H1 (cell line): ENCODE data around the gene KLHL40. TPM values are rescaled to one million over a fixed set of nuclear protein-coding genes. Genes with fewer than 3 reads are reported as not detected.

Experiments used
- CTCF ChIA-PET: fragments of 300-600 bp; sonication (Branson Sonifier 250); formaldehyde crosslinking; loops from one replicate; lab custom pipeline; 2021; ENCODE audit not compliant: partially characterized antibody; lab: Charles Lee
- POLR2A ChIA-PET: fragments of 300-600 bp; sonication (Branson Sonifier 250); formaldehyde crosslinking; loops from one replicate; lab custom pipeline; 2021; ENCODE audit warnings: inconsistent platforms; ENCODE audit not compliant: partially characterized antibody; lab: Charles Lee
- DNase-seq, 2 experiments: peaks; one replicate each; pipeline versions ENCODE4 v3.0.0 to v3.0.0-alpha.2; 2010 to 2022; ENCODE audit warnings: low spot score in 2 of 2, low read depth in 1 of 2, mixed read lengths in 1 of 2
- FAIRE-seq: peaks from 2 replicates; lab custom pipeline; 2011; peaks lifted over from hg19 to GRCh38; lab: Jason Lieb, UNC
- H2AFZ ChIP-seq: 2 replicates; pipeline ENCODE4 v1.8.1; 2012; ENCODE audit warnings: low read length, inconsistent platforms
- H2AK5ac ChIP-seq: 2 replicates; pipeline ENCODE4 v1.6.1; 2013; ENCODE audit warnings: low read depth, low read length
- H2BK120ac ChIP-seq: replicated peaks from 2 replicates; pipeline ENCODE3; 2013; ENCODE audit warnings: low read depth, low read length, inconsistent platforms
- H2BK12ac ChIP-seq: 2 replicates; pipeline ENCODE4 v1.6.1; 2013; ENCODE audit warnings: low read depth, low read length
- H2BK15ac ChIP-seq: 2 replicates; pipeline ENCODE4 v1.6.1; 2013; ENCODE audit warnings: low read length
- H2BK20ac ChIP-seq: 2 replicates; pipeline ENCODE4 v1.6.1; 2013; ENCODE audit warnings: low read length
- H2BK5ac ChIP-seq: 2 replicates; pipeline ENCODE4 v1.6.1; 2013; ENCODE audit warnings: low read depth, low read length
- H3K14ac ChIP-seq: 2 replicates; pipeline ENCODE4 v1.6.1; 2013; ENCODE audit warnings: inconsistent platforms; ENCODE audit not compliant: insufficient read length
- H3K18ac ChIP-seq: 2 replicates; pipeline ENCODE4 v1.6.1; 2013; ENCODE audit warnings: low read length; ENCODE audit errors: extremely low read depth
- H3K23ac ChIP-seq: 2 replicates; pipeline ENCODE4 v1.6.1; 2013; ENCODE audit warnings: inconsistent platforms; ENCODE audit not compliant: insufficient read length
- H3K23me2 ChIP-seq: 2 replicates; pipeline ENCODE4 v1.6.1; 2013; ENCODE audit warnings: low read depth, low read length
- H3K27ac ChIP-seq: 2 replicates; pipeline ENCODE4 v1.6.1; 2011; ENCODE audit warnings: low read depth, low read length, inconsistent platforms
- H3K27me3 ChIP-seq, 4 experiments: replicated peaks in 1 of 4; 1 replicate in 1 of 4; 2 replicates in 3 of 4; pipeline versions ENCODE4 v1.6.1 to v1.8.1; 2011 to 2013; ENCODE audit warnings: low read length in 3 of 4, mild to moderate bottlenecking in 3 of 4, inconsistent platforms in 2 of 4, mixed read lengths in 2 of 4, moderate library complexity in 1 of 4; ENCODE audit not compliant: control insufficient read depth in 3 of 4, insufficient read depth in 3 of 4; ENCODE audit errors: extremely low read depth in 1 of 4
- H3K36me3 ChIP-seq, 4 experiments: 2 replicates each; pipeline versions ENCODE4 v1.6.1 to v1.8.1; 2011 to 2013; ENCODE audit warnings: mild to moderate bottlenecking in 4 of 4, low read length in 3 of 4, moderate library complexity in 2 of 4, control low read depth in 1 of 4, inconsistent platforms in 1 of 4; ENCODE audit not compliant: insufficient read depth in 4 of 4, control insufficient read depth in 2 of 4
- H3K4ac ChIP-seq: replicated peaks from 2 replicates; pipeline ENCODE3; 2013; ENCODE audit warnings: low read length, low read depth, mixed read lengths, inconsistent platforms; ENCODE audit not compliant: insufficient read length
- H3K4me1 ChIP-seq, 4 experiments: replicated peaks in 1 of 4; 1 replicate in 1 of 4; 2 replicates in 3 of 4; pipeline versions ENCODE4 v1.6.1 to v1.8.1; 2011 to 2013; ENCODE audit warnings: low read length in 3 of 4, inconsistent platforms in 2 of 4, mixed read lengths in 1 of 4; ENCODE audit not compliant: insufficient read depth in 4 of 4, control insufficient read depth in 3 of 4
- H3K4me2 ChIP-seq, 2 experiments: 2 replicates each; pipeline versions ENCODE4 v1.6.1 to v1.8.1; 2011 to 2013; ENCODE audit warnings: low read depth in 2 of 2, low read length in 2 of 2, control low read depth in 1 of 2, inconsistent platforms in 1 of 2, mild to moderate bottlenecking in 1 of 2; ENCODE audit not compliant: insufficient read depth in 1 of 2
- H3K4me3 ChIP-seq, 4 experiments: fragments of 200-600, 300-600 bp in 1 of 4; sonication (generic), shearing (Covaris generic), sonication (Bioruptor Twin) in 1 of 4; 2 replicates each; pipeline versions ENCODE4 v1.5.1 to v1.8.1; 2011 to 2016; ENCODE audit warnings: low read length in 4 of 4, low read depth in 3 of 4, control low read depth in 2 of 4, inconsistent platforms in 2 of 4, mild to moderate bottlenecking in 2 of 4, mixed read lengths in 1 of 4, moderate library complexity in 1 of 4; ENCODE audit not compliant: insufficient read depth in 2 of 4; ENCODE audit errors: extremely low read depth in 1 of 4
- H3K56ac ChIP-seq: replicated peaks from 2 replicates; pipeline ENCODE3; 2013; ENCODE audit warnings: low read depth, mild to moderate bottlenecking, mixed read lengths, low read length, inconsistent platforms; ENCODE audit not compliant: insufficient read length
- H3K79me1 ChIP-seq: 2 replicates; pipeline ENCODE4 v1.6.1; 2013; ENCODE audit warnings: low read depth, low read length, control low read depth
- H3K79me2 ChIP-seq, 2 experiments: 2 replicates each; pipeline versions ENCODE4 v1.6.1 to v1.8.1; 2012 to 2013; ENCODE audit warnings: low read length in 2 of 2, mild to moderate bottlenecking in 2 of 2, inconsistent platforms in 1 of 2; ENCODE audit not compliant: insufficient read depth in 2 of 2, control insufficient read depth in 1 of 2
- H3K9ac ChIP-seq, 4 experiments: replicated peaks in 1 of 4; 1 replicate in 1 of 4; 2 replicates in 3 of 4; pipeline versions ENCODE4 v1.6.1 to v1.8.1; 2011 to 2013; ENCODE audit warnings: low read depth in 3 of 4, low read length in 3 of 4, control low read depth in 2 of 4, mild to moderate bottlenecking in 2 of 4, moderate library complexity in 2 of 4, inconsistent platforms in 1 of 4; ENCODE audit errors: extremely low read depth in 1 of 4
- H3K9me3 ChIP-seq, 2 experiments: 2 replicates each; pipeline versions ENCODE4 v1.6.1 to v1.8.1; 2012 to 2013; ENCODE audit warnings: mild to moderate bottlenecking in 2 of 2, moderate library complexity in 2 of 2, control low read depth in 1 of 2, inconsistent platforms in 1 of 2, low read depth in 1 of 2, low read length in 1 of 2, mixed read lengths in 1 of 2; ENCODE audit not compliant: insufficient read depth in 2 of 2
- H4K20me1 ChIP-seq, 2 experiments: replicated peaks in 1 of 2; 2 replicates each; pipeline versions ENCODE3 to v1.8.1; 2011 to 2013; ENCODE audit warnings: inconsistent platforms in 2 of 2, low read length in 2 of 2, mild to moderate bottlenecking in 1 of 2; ENCODE audit not compliant: insufficient read depth in 2 of 2, control insufficient read depth in 1 of 2
- H4K5ac ChIP-seq: 2 replicates; pipeline ENCODE4 v1.6.1; 2013; ENCODE audit warnings: low read length, low read depth, mixed read lengths, inconsistent platforms; ENCODE audit not compliant: insufficient read length
- H4K8ac ChIP-seq: 2 replicates; pipeline ENCODE4 v1.8.0; 2013; ENCODE audit warnings: mild to moderate bottlenecking, moderate library complexity, low read length, inconsistent platforms; ENCODE audit not compliant: insufficient read depth; ENCODE audit errors: extremely low read depth
- H4K91ac ChIP-seq: replicated peaks from 2 replicates; pipeline ENCODE3; 2013; ENCODE audit warnings: low read length, mixed read lengths, inconsistent platforms; ENCODE audit not compliant: insufficient read length
- ATF2 ChIP-seq: IDR thresholded peaks from 2 replicates; pipeline ENCODE4 v1.6.1; 2012; ENCODE audit warnings: low read length, inconsistent platforms
- GABPA ChIP-seq: IDR thresholded peaks from 2 replicates; pipeline ENCODE4 v1.6.1; 2011; ENCODE audit warnings: mild to moderate bottlenecking, low read length, moderate library complexity, borderline replicate concordance; ENCODE audit not compliant: insufficient read depth
- MAX ChIP-seq: IDR thresholded peaks from 2 replicates; pipeline ENCODE4 v1.6.1; 2012; ENCODE audit warnings: inconsistent platforms
- POLR2A ChIP-seq, 2 experiments: IDR thresholded peaks; 1 replicate in 1 of 2; 2 replicates in 1 of 2; pipeline ENCODE4 v1.6.1; 2011; ENCODE audit warnings: low read depth in 2 of 2, low read length in 2 of 2, mild to moderate bottlenecking in 2 of 2; ENCODE audit errors: control extremely low read depth in 1 of 2
- POU5F1 ChIP-seq: IDR thresholded peaks from 2 replicates; pipeline ENCODE4 v1.6.1; 2011; ENCODE audit warnings: low read depth, mild to moderate bottlenecking, low read length, moderate library complexity
- SIN3A ChIP-seq, 2 experiments: IDR thresholded peaks in 1 of 2; conservative IDR thresholded peaks in 1 of 2; 2 replicates each; pipeline ENCODE4 v1.6.1; 2011 to 2012; ENCODE audit warnings: low read length in 2 of 2, improper control_type of control experiment in 1 of 2, low read depth in 1 of 2, mild to moderate bottlenecking in 1 of 2
- SUZ12 ChIP-seq: fragments of 200-600 bp; sonication (generic); IDR thresholded peaks from 2 replicates; pipeline ENCODE4 v1.6.1; 2012; ENCODE audit warnings: mild to moderate bottlenecking, inconsistent platforms, low read length, moderate library complexity, mixed read lengths
- USF2 ChIP-seq: IDR thresholded peaks from 2 replicates; pipeline ENCODE4 v1.6.1; 2011; ENCODE audit warnings: low read length, improper control_type of control experiment
- WGBS, 2 experiments: shearing (Covaris generic) in 1 of 2; methylation state at CpG; one replicate each; pipeline versions ENCODE4 v1.1.6 to v1.1.7; 2013 to 2015; ENCODE audit warnings: low lambda C conversion rate in 2 of 2, mixed read lengths in 2 of 2, inconsistent platforms in 1 of 2, low coverage in 1 of 2, missing lambda C conversion rate in 1 of 2; ENCODE audit not compliant: insufficient replicate concordance in 2 of 2, insufficient coverage in 1 of 2, insufficient read length in 1 of 2; ENCODE audit errors: extremely low coverage in 1 of 2, missing lambda C conversion rate in 1 of 2; 5-methylcytosine and 5-hydroxymethylcytosine counted together
- polyA plus RNA-seq, 7 experiments: library from polyadenylated mRNA; depleted of rRNA in 3 of 7; stranded (reverse) in 5 of 7; unstranded in 2 of 7; fragments of >200 nt in 5 of 7; fragments of 200-250 nt in 2 of 7; gene quantifications; 1 replicate in 5 of 7; 2 replicates in 1 of 7; 4 replicates in 1 of 7; pipeline versions ENCODE4 v1.2.1 to v1.2.3, GENCODE V29; 2011 to 2013; ENCODE audit warnings: missing spikeins in 2 of 7, mixed read lengths in 2 of 7
- total RNA-seq: library from RNA; stranded (reverse); fragmentation: NEBNext Ultra II Directional; extraction: Animal tissue kit (Norgen Biotek cat#: 25700); gene quantifications from 2 replicates; pipeline ENCODE4 v1.2.1, GENCODE V29; 2021

The KLHL40 gene
- total and polyA plus RNA-seq, 2 of the 8 experiments (the other 6 are each of a cell fraction or from before 2014, with no cell fraction given): 0.02 TPM; not detected in 1

GRCh38 chr3:42731476-42732195 is 46.3 kb downstream of the KLHL40 start:
- Histone ChIP-seq H3K36me3 (no peaks in the 10 kb centered on the region), H2AK5ac (peak overlapping the region; percentile 26; the same call in 1 of the 2 replicates), H4K20me1 (no peaks in the 10 kb centered on the region), H4K8ac (no peak overlapping the region), H4K91ac (peak overlapping the region; percentile 20), H2AFZ (no peak overlapping the region), H3K18ac (peak overlapping the region; percentile 61), H2BK20ac (0 out of 2 replicates have a peak overlapping the region, but pooled peaks have one; percentile 55), H3K9ac (no peak overlapping the region), H2BK12ac (peak overlapping the region; percentile 99; the same call in 1 of the 2 replicates), H3K4me1 (peaks cover 0 to 33% (median 18%) of the 10 kb centered on the region in 4 experiments; a peak in 5 of 7 replicates), H3K4me2 (no peak overlapping the region), H3K14ac (no peak overlapping the region), H3K4ac (no peak overlapping the region), H3K23me2 (no peaks in the 10 kb centered on the region), H3K79me2 (no peaks in the 10 kb centered on the region), H3K23ac (no peak overlapping the region), H3K79me1 (no peaks in the 10 kb centered on the region), H3K9me3 (no peaks in the 10 kb centered on the region), H3K56ac (no peak overlapping the region), H2BK15ac (peak overlapping the region; percentile 83; the same call in 1 of the 2 replicates), H2BK120ac (no peak overlapping the region), H3K27me3 (0 out of 7 replicates have a peak, but pooled peaks cover 0 to 3% (median 0%) of the 10 kb centered on the region in 4 experiments), H2BK5ac (no peak overlapping the region; the same call in 1 of the 2 replicates), H4K5ac (no peak overlapping the region), H3K27ac (no peak overlapping the region), H3K4me3 (no peak overlapping the region)
- FAIRE-seq: no peak
- ChIA-PET POLR2A (interaction anchor here (0.7 kb wide), 1 partner anchor 15 kb away, joined by 3 read pairs; no protein-coding TSS in a partner anchor), CTCF (interaction anchor here (0.7 to 4.6 kb wide), 9 partner anchors 10 to 84 kb away, joined by 3 to 28 read pairs (median 4); partner anchors contain the start of gene HHATL)
- peak in 1 of 2 experiments; percentile 39 for DNase-seq
- 83% methylated on average over 6 of the region's 6 CpGs; no CpG with 5 or more reads in 1 of the 2 experiments for WGBS, 2 experiments
- no peak for TF ChIP-seq SUZ12
- no peak for TF ChIP-seq USF2
- TF ChIP-seq GABPA: no peak
- TF ChIP-seq POLR2A (IDR thresholded peaks at IDR 0.05; ENCODE audit: control extremely low read depth in 1 of 2, low read depth in 2 of 2, low read length in 2 of 2): no peak
- no peak for TF ChIP-seq ATF2
- no peak for TF ChIP-seq SIN3A (conservative IDR thresholded peaks at IDR 0.05 in 1 of 2, IDR thresholded peaks at IDR 0.05 in 1 of 2; ENCODE audit: low read depth in 1 of 2, low read length in 2 of 2)
- TF ChIP-seq POU5F1: no peak
- TF ChIP-seq MAX: no peak
